GM21528 (cell line): ENCODE results near the gene USP25.

Source experiments
- ATAC-seq: cut with Tn5 transposase; IDR thresholded peaks from one replicate; pipeline ENCODE4 v1.9.1; 2021; ENCODE audit warnings: mild to moderate bottlenecking, moderate library complexity; ENCODE audit not compliant: unreplicated experiment, low FRiP score

Gene USP25

GRCh38 chr21:15729674-15730483 lies at the start of gene USP25:
Gene USP25 (plus strand): TSS chr21:15729982. CDS start chr21:15730394, 412 bp downstream.
- ATAC-seq = peak; percentile 75

GRCh38 chr21:15682186-15682895 lies 47.4 kb upstream of the USP25 start:
- no peak for ATAC-seq

GRCh38 chr21:15682977-15683376 lies 46.8 kb upstream of the USP25 start:
- no peak for ATAC-seq

- no peak for ATAC-seq
These were observed 43.3 kb upstream of the USP25 start for GRCh38 chr21:15686506-15686905.

- no peak for ATAC-seq
These were observed 42.6 kb upstream of the USP25 start for GRCh38 chr21:15687208-15687607.

GRCh38 chr21:15688016-15688415 lies 41.8 kb upstream of the USP25 start:
- ATAC-seq = no peak

GRCh38 chr21:15688809-15689208 lies 41.0 kb upstream of the USP25 start:
- no peak for ATAC-seq

- ATAC-seq = no peak
These were observed 37.1 kb upstream of the USP25 start for GRCh38 chr21:15692711-15693110.

- no peak for ATAC-seq
These were observed 34.5 kb upstream of the USP25 start for GRCh38 chr21:15695241-15695640.

- ATAC-seq = no peak
These were observed 28.0 kb upstream of the USP25 start for GRCh38 chr21:15701830-15702229.

- ATAC-seq = no peak
These were observed 25.9 kb upstream of the USP25 start for GRCh38 chr21:15703932-15704331.

GRCh38 chr21:15706696-15707095 lies 23.1 kb upstream of the USP25 start:
- ATAC-seq = no peak

- no peak for ATAC-seq
These were observed 16.4 kb upstream of the USP25 start for GRCh38 chr21:15713412-15713811.

- ATAC-seq = no peak
These were observed 11.1 kb upstream of the USP25 start for GRCh38 chr21:15718711-15719110.

GRCh38 chr21:15719976-15720375 lies 9.8 kb upstream of the USP25 start:
- no peak for ATAC-seq

GRCh38 chr21:15722591-15723324 lies 7.0 kb upstream of the USP25 start:
- ATAC-seq = no peak

- ATAC-seq = no peak
These were observed 3.8 kb upstream of the USP25 start for GRCh38 chr21:15725949-15726348.

- ATAC-seq = no peak
These were observed 1.7 kb upstream of the USP25 start for GRCh38 chr21:15728046-15728445.

- ATAC-seq = no peak
These were observed 472 bp upstream of the USP25 start for GRCh38 chr21:15729346-15729673.

GRCh38 chr21:15730484-15731242 lies 881 bp downstream of the USP25 start:
- no peak for ATAC-seq

GRCh38 chr21:15731243-15731613 lies 1.4 kb downstream of the USP25 start:
- no peak for ATAC-seq
